Fibroblast of villous mesenchyme (primary cell): ENCODE results near the gene PLEKHA5. TPM values are rescaled to one million over a fixed set of nuclear protein-coding genes. Genes with fewer than 3 reads are reported as not detected.
A peak's percentile ranks its signal among the peaks of the same experiment; 100 is the strongest.

Source experiments
- DNase-seq: peaks from one replicate; pipeline ENCODE4 v3.0.0-alpha.2; 2010; ENCODE audit warnings: low read depth
- H3K4me3 ChIP-seq: 2 replicates; pipeline ENCODE4 v1.5.1; 2011; ENCODE audit warnings: low read depth, mild to moderate bottlenecking, low read length
- total RNA-seq: library from RNA; depleted of rRNA; stranded (reverse); fragments of >200 nt; gene quantifications from 2 replicates; pipeline ENCODE4 v1.2.3, GENCODE V29; 2012
- TF ChIP-seq, protein P1 (sequence below): IDR thresholded peaks from 2 replicates; pipeline ENCODE4 v1.5.1; 2012; ENCODE audit warnings: low read depth, mild to moderate bottlenecking, low read length; ENCODE audit not compliant: insufficient read depth

The PLEKHA5 gene, protein sequence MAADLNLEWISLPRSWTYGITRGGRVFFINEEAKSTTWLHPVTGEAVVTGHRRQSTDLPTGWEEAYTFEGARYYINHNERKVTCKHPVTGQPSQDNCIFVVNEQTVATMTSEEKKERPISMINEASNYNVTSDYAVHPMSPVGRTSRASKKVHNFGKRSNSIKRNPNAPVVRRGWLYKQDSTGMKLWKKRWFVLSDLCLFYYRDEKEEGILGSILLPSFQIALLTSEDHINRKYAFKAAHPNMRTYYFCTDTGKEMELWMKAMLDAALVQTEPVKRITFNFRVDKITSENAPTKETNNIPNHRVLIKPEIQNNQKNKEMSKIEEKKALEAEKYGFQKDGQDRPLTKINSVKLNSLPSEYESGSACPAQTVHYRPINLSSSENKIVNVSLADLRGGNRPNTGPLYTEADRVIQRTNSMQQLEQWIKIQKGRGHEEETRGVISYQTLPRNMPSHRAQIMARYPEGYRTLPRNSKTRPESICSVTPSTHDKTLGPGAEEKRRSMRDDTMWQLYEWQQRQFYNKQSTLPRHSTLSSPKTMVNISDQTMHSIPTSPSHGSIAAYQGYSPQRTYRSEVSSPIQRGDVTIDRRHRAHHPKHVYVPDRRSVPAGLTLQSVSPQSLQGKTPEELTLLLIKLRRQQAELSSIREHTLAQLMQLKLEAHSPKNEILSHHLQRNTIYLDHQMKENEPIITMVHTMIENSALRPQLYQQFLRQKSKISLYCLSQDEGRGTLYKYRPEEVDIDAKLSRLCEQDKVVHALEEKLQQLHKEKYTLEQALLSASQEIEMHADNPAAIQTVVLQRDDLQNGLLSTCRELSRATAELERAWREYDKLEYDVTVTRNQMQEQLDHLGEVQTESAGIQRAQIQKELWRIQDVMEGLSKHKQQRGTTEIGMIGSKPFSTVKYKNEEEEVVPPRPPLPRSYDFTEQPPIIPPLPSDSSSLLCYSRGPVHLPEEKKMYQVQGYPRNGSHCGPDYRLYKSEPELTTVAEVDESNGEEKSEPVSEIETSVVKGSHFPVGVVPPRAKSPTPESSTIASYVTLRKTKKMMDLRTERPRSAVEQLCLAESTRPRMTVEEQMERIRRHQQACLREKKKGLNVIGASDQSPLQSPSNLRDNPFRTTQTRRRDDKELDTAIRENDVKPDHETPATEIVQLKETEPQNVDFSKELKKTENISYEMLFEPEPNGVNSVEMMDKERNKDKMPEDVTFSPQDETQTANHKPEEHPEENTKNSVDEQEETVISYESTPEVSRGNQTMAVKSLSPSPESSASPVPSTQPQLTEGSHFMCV
- 31.6 and 37.1 TPM in 2 replicates for total RNA-seq

GRCh38 chr12:19129486-19130223 lies at the start of gene PLEKHA5:
Gene PLEKHA5, plus strand, starts transcription at chr12:19129733. Its CDS starts 67 bp downstream, at chr12:19129800.
- H3K4me3 ChIP-seq = peak within 1 kb of the TSS; percentile 97
- peak; percentile 70 for DNase-seq
- TF ChIP-seq, protein P1, sequence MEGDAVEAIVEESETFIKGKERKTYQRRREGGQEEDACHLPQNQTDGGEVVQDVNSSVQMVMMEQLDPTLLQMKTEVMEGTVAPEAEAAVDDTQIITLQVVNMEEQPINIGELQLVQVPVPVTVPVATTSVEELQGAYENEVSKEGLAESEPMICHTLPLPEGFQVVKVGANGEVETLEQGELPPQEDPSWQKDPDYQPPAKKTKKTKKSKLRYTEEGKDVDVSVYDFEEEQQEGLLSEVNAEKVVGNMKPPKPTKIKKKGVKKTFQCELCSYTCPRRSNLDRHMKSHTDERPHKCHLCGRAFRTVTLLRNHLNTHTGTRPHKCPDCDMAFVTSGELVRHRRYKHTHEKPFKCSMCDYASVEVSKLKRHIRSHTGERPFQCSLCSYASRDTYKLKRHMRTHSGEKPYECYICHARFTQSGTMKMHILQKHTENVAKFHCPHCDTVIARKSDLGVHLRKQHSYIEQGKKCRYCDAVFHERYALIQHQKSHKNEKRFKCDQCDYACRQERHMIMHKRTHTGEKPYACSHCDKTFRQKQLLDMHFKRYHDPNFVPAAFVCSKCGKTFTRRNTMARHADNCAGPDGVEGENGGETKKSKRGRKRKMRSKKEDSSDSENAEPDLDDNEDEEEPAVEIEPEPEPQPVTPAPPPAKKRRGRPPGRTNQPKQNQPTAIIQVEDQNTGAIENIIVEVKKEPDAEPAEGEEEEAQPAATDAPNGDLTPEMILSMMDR = no peak

DNA sequence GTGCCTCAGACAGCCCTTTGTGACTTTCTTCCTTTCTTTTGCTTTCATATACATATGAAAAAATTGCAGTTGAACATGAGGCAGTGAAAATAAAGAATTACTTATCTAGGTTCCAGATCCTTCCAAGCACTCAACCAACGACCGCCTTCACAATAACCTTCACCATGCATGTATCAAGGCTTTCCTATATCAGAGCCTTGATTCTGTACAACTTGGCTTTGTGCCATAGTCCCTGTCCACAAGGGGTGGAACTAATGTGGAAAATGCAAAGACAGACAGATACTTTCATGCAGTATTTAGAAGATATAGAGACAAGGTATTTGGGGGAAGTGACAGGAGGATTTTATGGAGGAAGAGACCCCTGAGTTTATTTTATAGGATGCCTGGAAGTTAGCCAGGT lies 48.6 kb upstream of the PLEKHA5 start:
- TF ChIP-seq, protein P1 = no peak

GRCh38 chr12:19082365-19082911 lies 47.1 kb upstream of the PLEKHA5 start:
- no peak overlapping the region for H3K4me3 ChIP-seq
- TF ChIP-seq, protein P1 = no peak
- DNase-seq = no peak

More for the DNA sequence above, 48.6 kb upstream of the PLEKHA5 start:
- H3K4me3 ChIP-seq = no peak overlapping the region
- no peak for DNase-seq

- TF ChIP-seq, protein P1 = no peak
- no peak overlapping the region for H3K4me3 ChIP-seq
- no peak for DNase-seq
Observed at GRCh38 chr12:19084547-19084946, 45.0 kb upstream of the PLEKHA5 start.

GRCh38 chr12:19085090-19085489 lies 44.4 kb upstream of the PLEKHA5 start:
- no peak for DNase-seq
- TF ChIP-seq, protein P1 = no peak

More at GRCh38 chr12:19085090-19085489, 44.4 kb upstream of the PLEKHA5 start:
- H3K4me3 ChIP-seq = no peak overlapping the region
